NCI-H2196 (cell line): ENCODE measurements around the gene STXBP4.
"Not testable (repeated sequence)": the region's sequence is repeated elsewhere in the genome, so short reads cannot be mapped to it uniquely, and the experiment has no call there.

Experiments
- DNase-seq: peaks from one replicate; lab custom pipeline; 2025; ENCODE audit not compliant: unreplicated experiment; lab: John Stamatoyannopoulos, UW

STXBP4 gene

GRCh38 chr17:55053855-55054254 lies 85.3 kb downstream of the STXBP4 start:
- DNase-seq = no peak

GRCh38 chr17:55054429-55054828 lies 85.9 kb downstream of the STXBP4 start:
- DNase-seq = no peak

GRCh38 chr17:55056526-55056925 lies 88.0 kb downstream of the STXBP4 start:
- peak; percentile 74 for DNase-seq

- DNase-seq = no peak
These were observed 88.6 kb downstream of the STXBP4 start for GRCh38 chr17:55057184-55057583.

- no peak for DNase-seq
These were observed 91.2 kb downstream of the STXBP4 start for GRCh38 chr17:55059724-55060123.

GRCh38 chr17:55062921-55063320 lies 94.4 kb downstream of the STXBP4 start:
- no peak for DNase-seq

GRCh38 chr17:55063885-55064874 lies 95.6 kb downstream of the STXBP4 start:
- DNase-seq = no peak

GRCh38 chr17:55067697-55068439 lies 99.3 kb downstream of the STXBP4 start:
- no peak for DNase-seq

- DNase-seq = no peak
These were observed 100.6 kb downstream of the STXBP4 start for GRCh38 chr17:55068862-55069811.

- no peak for DNase-seq
These were observed 101.5 kb downstream of the STXBP4 start for GRCh38 chr17:55069983-55070529.

- DNase-seq = no peak
These were observed 104.3 kb downstream of the STXBP4 start for GRCh38 chr17:55072898-55073297.

- DNase-seq = not testable (repeated sequence)
These were observed 104.9 kb downstream of the STXBP4 start for GRCh38 chr17:55073467-55073866.

- no peak for DNase-seq
These were observed 113.0 kb downstream of the STXBP4 start for GRCh38 chr17:55081559-55081958.

GRCh38 chr17:55086635-55087058 lies 118.1 kb downstream of the STXBP4 start:
- DNase-seq = peak; percentile 8

GRCh38 chr17:55089256-55089655 lies 120.7 kb downstream of the STXBP4 start:
- no peak for DNase-seq

- DNase-seq = no peak
These were observed 121.5 kb downstream of the STXBP4 start for GRCh38 chr17:55090079-55090492.

GRCh38 chr17:55093353-55093752 lies 124.8 kb downstream of the STXBP4 start:
- no peak for DNase-seq

GRCh38 chr17:55098765-55099164 lies 130.2 kb downstream of the STXBP4 start:
- no peak for DNase-seq

- DNase-seq = no peak
These were observed 142.0 kb downstream of the STXBP4 start for GRCh38 chr17:55110521-55110920.

GRCh38 chr17:55114283-55114682 lies 145.7 kb downstream of the STXBP4 start:
- DNase-seq = no peak
